ENCODE measurements around the gene ATP5F1E.

ATP5F1E gene

DNA sequence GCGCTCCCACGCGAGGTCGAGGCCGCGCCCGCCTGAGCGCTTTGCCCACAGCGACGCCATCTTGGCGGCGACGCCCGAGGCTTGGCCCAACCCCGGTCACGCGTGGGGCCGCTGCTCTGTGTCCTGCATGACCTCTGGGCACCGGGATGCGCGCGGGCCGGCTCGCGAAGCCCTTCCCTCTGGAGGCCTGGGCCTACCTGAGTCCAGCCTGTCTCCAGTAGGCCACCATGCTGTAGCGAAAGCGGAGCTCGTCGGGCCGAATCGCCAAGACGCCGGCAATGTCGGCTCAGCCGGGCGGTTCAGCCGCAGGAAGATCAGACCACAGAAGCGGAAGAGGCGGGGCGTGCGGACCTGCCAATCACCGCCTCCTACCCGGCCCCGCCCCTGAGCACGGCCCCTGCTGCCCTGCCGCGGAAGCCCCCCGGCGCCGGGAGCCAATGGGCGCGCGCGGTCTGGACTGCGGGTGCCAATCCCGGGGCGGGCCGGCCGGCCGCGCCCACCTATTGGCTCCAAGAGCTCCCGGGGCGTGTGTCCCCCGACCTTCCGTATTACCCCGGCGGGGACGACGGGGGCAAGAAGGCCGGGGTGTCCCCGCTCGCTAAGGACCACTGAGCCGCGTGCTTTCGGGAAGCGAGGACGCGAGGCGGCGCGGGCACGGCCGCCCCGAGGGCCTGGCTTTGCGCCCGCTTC lies at the start of gene ATP5F1E:
Gene ATP5F1E (minus strand): TSS at position 313 of the 690 bp plus-strand sequence. CDS start 84 bp downstream, at position 229.
- DNase-seq: peak; percentile 97 to 98
- peak; percentile 93 for TF ChIP-seq POLR2A (IDR thresholded peaks at IDR 0.05; ENCODE audit: low read length)
- no peak for TF ChIP-seq GATA1 (IDR thresholded peaks at IDR 0.05; ENCODE audit: low read depth, low read length)

GRCh38 chr20:59081036-59081435 lies 48.9 kb upstream of the ATP5F1E start:
- no peak for TF ChIP-seq POLR2A (IDR thresholded peaks at IDR 0.05; ENCODE audit: low read length)
- TF ChIP-seq GATA1 (IDR thresholded peaks at IDR 0.05; ENCODE audit: low read depth, low read length): no peak
- no peak for DNase-seq

- no peak for DNase-seq
- TF ChIP-seq GATA1 (IDR thresholded peaks at IDR 0.05; ENCODE audit: low read depth, low read length) (no peak), POLR2A (IDR thresholded peaks at IDR 0.05; ENCODE audit: low read length) (no peak)
Measured at GRCh38 chr20:59078231-59078630, 46.1 kb upstream of the ATP5F1E start.

DNA sequence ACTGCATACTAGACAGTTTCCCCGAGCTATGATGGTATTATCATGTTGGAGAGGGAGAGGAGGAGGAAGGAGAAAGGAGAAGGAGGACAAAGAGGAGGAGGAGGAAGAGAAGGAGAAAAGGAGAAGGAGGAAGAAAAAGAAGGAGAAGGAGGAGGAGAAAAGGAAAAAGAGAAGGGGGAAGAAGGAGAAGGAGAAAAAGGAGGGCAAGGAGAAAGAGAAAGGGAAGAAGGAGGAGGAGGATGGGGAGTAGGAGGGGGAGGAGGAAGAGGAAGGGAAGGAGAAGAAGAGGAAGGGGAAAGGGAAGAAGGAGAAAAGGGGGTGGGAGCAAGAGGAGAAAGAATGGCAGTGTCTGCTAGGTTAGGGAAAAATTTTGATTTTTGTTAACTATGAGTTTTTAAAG lies 45.6 kb upstream of the ATP5F1E start:
- DNase-seq: no peak
- TF ChIP-seq GATA1 (IDR thresholded peaks at IDR 0.05; ENCODE audit: low read depth, low read length): no peak
- TF ChIP-seq POLR2A (IDR thresholded peaks at IDR 0.05; ENCODE audit: low read length): no peak

GRCh38 chr20:59075934-59076508 lies 43.9 kb upstream of the ATP5F1E start:
- TF ChIP-seq GATA1 (IDR thresholded peaks at IDR 0.05; ENCODE audit: low read depth, low read length) (no peak), POLR2A (IDR thresholded peaks at IDR 0.05; ENCODE audit: low read length) (no peak)
- no peak for DNase-seq

DNA sequence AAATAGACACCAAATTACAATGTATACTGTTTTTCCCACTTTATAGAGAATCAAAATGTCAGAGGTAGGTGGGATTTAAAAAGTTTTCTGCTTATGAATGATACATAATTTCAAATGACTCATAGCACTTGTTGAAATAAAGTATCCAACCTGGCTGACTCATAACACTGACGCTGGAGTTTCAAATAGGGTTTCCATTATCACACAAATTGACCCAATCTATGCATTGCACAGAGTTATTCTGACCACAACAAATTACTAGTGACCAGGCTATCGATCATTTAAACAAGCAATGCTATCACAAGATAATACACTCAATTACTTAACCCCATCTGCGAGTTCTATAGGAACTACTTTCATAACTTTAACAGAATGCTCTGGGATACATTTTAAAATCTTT lies 42.3 kb upstream of the ATP5F1E start:
- TF ChIP-seq GATA1 (IDR thresholded peaks at IDR 0.05; ENCODE audit: low read depth, low read length): no peak
- no peak for DNase-seq

DNA sequence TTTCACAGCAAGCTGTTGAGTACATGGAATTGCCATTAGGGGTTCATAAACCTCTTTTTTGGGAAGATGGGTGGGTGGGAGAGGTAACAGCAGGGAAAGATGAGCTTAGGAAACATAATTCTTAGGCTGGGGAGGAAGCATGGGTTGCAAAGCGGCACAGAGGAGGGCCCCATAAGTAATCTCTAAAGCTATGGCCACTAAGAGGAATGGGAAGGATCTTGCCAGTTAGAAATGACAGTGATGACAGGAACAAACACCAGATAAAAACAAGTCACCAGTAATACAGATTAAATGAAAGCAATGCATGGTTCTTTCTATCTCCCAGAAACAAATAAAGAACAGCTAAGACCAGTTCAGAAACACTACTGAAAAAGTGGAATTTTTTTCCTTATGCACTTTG lies 41.4 kb upstream of the ATP5F1E start:
- no peak for TF ChIP-seq POLR2A (IDR thresholded peaks at IDR 0.05; ENCODE audit: low read length)
- TF ChIP-seq GATA1 (IDR thresholded peaks at IDR 0.05; ENCODE audit: low read depth, low read length): no peak
- DNase-seq: no peak

DNA sequence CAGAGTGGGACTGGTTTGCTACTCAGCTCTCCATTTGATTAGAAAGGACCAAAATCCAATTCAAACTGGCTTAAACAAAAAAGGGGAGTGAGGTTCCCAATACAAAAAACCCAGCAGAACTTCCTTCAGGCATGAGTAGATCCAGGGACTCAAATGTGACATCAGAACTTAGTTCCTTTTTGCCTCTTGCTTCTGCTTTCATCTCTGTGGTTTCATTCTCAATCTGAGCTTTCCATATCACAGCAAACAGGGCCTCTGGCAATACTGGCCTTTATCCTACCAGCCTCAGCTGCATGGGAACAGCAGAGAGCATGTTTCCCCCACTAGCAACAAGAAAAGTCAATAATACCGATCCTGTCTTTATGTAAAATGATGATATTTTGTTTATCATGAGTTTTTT lies 39.1 kb upstream of the ATP5F1E start:
- DNase-seq: no peak
- TF ChIP-seq GATA1 (IDR thresholded peaks at IDR 0.05; ENCODE audit: low read depth, low read length): no peak
- no peak for TF ChIP-seq POLR2A (IDR thresholded peaks at IDR 0.05; ENCODE audit: low read length)

DNA sequence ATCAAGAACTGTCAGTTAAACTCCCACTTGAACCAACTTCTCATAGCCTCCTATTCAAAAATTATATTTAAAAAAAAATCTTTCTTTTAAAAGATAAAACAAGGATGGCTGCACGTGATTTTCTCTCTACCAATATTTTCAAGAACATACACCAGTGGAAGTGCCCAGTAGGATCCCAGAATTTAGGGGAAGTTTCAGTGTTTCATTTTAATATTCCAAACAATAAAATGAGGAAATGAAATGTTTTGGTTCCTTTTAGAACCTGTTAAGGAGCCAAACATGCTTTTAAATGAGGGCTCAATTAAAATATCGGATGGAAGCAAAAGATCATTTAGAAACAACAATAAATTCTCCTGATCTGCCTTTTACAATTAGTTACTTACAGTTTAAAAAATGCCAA lies 36.9 kb upstream of the ATP5F1E start:
- no peak for DNase-seq
- TF ChIP-seq POLR2A (IDR thresholded peaks at IDR 0.05; ENCODE audit: low read length): no peak
- TF ChIP-seq GATA1 (IDR thresholded peaks at IDR 0.05; ENCODE audit: low read depth, low read length): no peak

DNA sequence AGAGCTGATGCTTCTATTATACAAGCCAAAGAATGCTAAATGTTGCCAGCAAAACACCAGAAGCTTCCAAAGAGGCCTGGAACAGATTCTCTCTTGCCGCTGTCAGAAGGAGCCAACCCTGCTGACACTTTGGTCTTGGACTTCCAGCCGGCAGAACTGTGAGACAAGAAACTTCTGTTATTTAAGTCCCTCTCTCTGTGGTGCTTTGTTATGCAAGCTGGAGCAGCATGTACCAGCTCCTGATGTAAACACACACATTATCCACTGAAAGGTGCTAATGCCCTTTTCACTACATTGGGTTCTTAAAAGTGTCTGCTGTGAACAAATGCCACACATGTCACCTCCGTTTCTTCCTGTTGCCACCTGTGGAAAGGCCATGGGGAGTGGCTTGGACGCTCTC lies 36.4 kb upstream of the ATP5F1E start:
- no peak for DNase-seq
- no peak for TF ChIP-seq GATA1 (IDR thresholded peaks at IDR 0.05; ENCODE audit: low read depth, low read length)

DNA sequence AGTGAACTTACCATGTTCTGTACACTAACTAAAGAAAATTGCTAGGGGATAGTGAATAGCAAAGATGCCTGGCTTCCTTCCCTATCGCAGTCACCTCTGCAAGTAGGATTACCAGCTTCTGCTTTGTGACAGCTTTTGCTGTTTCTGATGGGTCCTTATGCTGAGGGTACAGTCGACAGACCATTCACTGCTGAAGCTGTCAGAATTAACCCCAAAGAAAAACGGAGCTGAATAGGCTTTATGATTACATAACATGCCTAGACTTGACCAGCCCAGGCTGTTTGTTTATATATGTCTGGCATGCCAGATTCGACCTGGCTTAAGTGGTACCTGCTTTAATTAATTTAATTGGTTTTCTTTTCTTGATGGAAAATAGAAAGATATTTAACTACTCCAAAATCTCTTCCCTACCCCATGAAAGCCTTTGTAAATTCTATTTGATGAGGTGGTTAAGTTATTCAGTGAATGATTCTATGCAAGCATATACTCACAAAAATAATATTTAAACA lies 32.1 kb upstream of the ATP5F1E start:
- no peak for TF ChIP-seq GATA1 (IDR thresholded peaks at IDR 0.05; ENCODE audit: low read depth, low read length)
- no peak for TF ChIP-seq POLR2A (IDR thresholded peaks at IDR 0.05; ENCODE audit: low read length)
- DNase-seq: no peak

GRCh38 chr20:59063358-59064213 lies 31.5 kb upstream of the ATP5F1E start:
- DNase-seq: no peak
- TF ChIP-seq POLR2A (IDR thresholded peaks at IDR 0.05; ENCODE audit: low read length): no peak
- no peak for TF ChIP-seq GATA1 (IDR thresholded peaks at IDR 0.05; ENCODE audit: low read depth, low read length)

DNA sequence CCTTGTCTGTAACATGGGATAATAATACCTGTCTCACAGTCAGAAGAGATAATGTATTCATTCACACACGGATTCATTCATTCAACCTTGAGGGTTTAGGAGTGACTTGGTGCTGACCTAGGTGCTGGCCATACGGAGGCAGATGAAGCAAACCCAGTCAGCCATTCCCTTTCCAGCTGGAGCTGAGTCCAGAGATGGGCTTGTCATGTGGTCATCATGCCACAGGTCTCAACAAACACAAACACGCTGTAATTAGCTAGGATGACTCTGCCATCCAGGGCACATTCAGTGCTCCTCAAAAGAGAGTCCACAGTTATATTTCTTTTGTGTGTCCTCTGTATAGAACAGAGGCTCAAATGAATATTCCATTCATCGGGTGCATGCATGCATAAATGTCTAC lies 29.9 kb upstream of the ATP5F1E start:
- TF ChIP-seq POLR2A (IDR thresholded peaks at IDR 0.05; ENCODE audit: low read length) (no peak), GATA1 (IDR thresholded peaks at IDR 0.05; ENCODE audit: low read depth, low read length) (no peak)
- DNase-seq: no peak

DNA sequence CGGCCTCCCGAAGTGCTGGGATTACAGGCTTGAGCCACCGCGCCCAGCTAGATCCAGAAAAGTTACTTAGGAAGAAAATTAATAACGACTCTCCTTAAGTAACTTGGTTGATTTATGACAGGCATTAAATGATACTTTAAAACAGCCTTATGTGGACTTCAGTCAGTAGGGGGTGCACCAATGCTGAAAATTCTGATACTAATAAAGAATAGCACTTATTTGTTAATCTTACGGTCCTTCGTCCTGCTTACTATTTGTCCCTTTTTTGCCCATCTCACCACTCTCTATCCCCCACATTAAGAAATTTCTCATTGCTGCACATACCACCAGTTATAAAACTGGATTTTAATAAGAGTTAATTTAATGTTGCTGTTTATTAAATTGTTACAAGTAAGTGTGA lies 23.2 kb upstream of the ATP5F1E start:
- TF ChIP-seq GATA1 (IDR thresholded peaks at IDR 0.05; ENCODE audit: low read depth, low read length): no peak
- TF ChIP-seq POLR2A (IDR thresholded peaks at IDR 0.05; ENCODE audit: low read length): no peak
- peak; percentile 11 to 23 for DNase-seq
